ENCODE data around the gene KRTAP10-10.

- TF ChIP-seq, protein P1, sequence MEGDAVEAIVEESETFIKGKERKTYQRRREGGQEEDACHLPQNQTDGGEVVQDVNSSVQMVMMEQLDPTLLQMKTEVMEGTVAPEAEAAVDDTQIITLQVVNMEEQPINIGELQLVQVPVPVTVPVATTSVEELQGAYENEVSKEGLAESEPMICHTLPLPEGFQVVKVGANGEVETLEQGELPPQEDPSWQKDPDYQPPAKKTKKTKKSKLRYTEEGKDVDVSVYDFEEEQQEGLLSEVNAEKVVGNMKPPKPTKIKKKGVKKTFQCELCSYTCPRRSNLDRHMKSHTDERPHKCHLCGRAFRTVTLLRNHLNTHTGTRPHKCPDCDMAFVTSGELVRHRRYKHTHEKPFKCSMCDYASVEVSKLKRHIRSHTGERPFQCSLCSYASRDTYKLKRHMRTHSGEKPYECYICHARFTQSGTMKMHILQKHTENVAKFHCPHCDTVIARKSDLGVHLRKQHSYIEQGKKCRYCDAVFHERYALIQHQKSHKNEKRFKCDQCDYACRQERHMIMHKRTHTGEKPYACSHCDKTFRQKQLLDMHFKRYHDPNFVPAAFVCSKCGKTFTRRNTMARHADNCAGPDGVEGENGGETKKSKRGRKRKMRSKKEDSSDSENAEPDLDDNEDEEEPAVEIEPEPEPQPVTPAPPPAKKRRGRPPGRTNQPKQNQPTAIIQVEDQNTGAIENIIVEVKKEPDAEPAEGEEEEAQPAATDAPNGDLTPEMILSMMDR (IDR thresholded peaks at IDR 0.05 in 2 of 3, conservative IDR thresholded peaks at IDR 0.05 in 1 of 3; ENCODE audit: insufficient read depth in 2 of 3, low read depth in 1 of 3, low read length in 3 of 3), result no peak
- no peak for TF ChIP-seq MBD1 (CRISPR knock-in tag; IDR thresholded peaks at IDR 0.05)
- no peak for TF ChIP-seq SMAD2 (IDR thresholded peaks at IDR 0.05; ENCODE audit: low read depth, low read length)
- TF ChIP-seq U2AF1 (optimal IDR thresholded peaks at IDR 0.05; ENCODE audit: low read depth, low read length), result no peak
- no peak for TF ChIP-seq POLR2A (conservative IDR thresholded peaks at IDR 0.05)
Measured at GRCh38 chr21:44650973-44651675, 14.0 kb downstream of the KRTAP10-10 start.

All from K562 (cell line).